ENCODE measurements around the gene KANSL3. TPM values are rescaled to one million over a fixed set of nuclear protein-coding genes. Genes with fewer than 3 reads are reported as not detected.

KANSL3 gene
- total and polyA plus RNA-seq, 2 donors (not counting 3 experiments of a cell fraction or from before 2014, with no cell fraction given) = 27.7 to 36.9 TPM

DNA sequence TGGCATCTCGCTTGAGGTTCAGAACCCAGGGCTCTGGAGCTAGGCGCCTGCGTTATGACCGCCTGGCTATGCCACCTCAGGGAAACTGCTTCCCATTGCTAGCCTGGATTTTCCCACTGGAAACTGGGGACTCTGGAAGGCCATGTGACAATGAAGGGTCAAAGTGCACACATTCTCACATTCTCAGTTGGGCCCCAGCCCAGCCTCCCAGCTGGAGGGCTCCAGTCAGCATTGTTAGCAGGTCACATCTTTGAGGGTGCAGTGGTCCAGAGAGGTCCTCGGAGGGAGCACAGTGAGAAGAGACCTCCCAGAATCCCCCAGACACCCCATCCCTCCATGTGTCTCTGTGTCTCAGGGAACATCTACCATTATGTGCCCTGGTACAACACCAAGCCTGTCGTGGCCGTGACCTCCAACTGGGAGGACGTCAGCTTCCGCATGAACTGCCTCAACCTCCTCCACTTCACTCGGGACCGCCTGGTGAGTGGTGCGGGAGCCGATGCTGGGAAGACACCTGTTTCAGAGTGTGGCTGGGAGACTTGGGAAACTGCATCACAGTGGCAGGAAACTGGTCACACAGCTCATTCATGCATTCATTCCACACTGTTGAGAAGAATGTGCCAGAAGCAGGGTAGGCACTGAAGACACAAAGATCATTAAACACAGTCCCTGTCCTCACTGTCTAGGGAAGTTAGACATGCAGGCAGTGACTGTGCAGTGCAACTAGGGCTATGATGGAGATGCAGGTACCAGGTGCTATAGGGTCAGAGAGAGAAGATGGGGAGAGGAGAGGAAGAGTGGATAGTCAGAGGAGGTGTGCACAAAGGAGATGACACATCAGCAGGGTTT lies 46.1 kb upstream of the KANSL3 start:
- BruUV-seq (replicated peaks) = no TSS peak
- no peak overlapping the region for H3K27ac ChIP-seq (ENCODE audit: insufficient read depth, low read depth, low read length)
- CTCF ChIA-PET = no interaction called here
- no peak overlapping the region for H2AFZ ChIP-seq (ENCODE audit: low read depth, low read length)
- no peaks in the 10 kb centered on the region for H4K20me1 ChIP-seq (replicated peaks; ENCODE audit: control insufficient read depth, extremely low read depth, insufficient read depth, low read length)
- POLR2A ChIA-PET = no interaction called here
- TF ChIP-seq POLR2A (IDR thresholded peaks at IDR 0.05; ENCODE audit: low read depth, low read length) (no peak), JUN (IDR thresholded peaks at IDR 0.05; ENCODE audit: borderline replicate concordance, insufficient read depth, insufficient read length, low read depth) (no peak), POLR2AphosphoS5 (IDR thresholded peaks at IDR 0.05; ENCODE audit: insufficient read depth, low read depth, low read length) (no peak), EZH2 (IDR thresholded peaks at IDR 0.05; ENCODE audit: borderline replicate concordance, low read depth, low read length, severe bottlenecking) (no peak), FOS (IDR thresholded peaks at IDR 0.05; ENCODE audit: borderline replicate concordance, insufficient read depth, low read length) (no peak), MYC (IDR thresholded peaks at IDR 0.05; ENCODE audit: low read depth, low read length) (no peak)
- TF ChIP-seq, protein P1, sequence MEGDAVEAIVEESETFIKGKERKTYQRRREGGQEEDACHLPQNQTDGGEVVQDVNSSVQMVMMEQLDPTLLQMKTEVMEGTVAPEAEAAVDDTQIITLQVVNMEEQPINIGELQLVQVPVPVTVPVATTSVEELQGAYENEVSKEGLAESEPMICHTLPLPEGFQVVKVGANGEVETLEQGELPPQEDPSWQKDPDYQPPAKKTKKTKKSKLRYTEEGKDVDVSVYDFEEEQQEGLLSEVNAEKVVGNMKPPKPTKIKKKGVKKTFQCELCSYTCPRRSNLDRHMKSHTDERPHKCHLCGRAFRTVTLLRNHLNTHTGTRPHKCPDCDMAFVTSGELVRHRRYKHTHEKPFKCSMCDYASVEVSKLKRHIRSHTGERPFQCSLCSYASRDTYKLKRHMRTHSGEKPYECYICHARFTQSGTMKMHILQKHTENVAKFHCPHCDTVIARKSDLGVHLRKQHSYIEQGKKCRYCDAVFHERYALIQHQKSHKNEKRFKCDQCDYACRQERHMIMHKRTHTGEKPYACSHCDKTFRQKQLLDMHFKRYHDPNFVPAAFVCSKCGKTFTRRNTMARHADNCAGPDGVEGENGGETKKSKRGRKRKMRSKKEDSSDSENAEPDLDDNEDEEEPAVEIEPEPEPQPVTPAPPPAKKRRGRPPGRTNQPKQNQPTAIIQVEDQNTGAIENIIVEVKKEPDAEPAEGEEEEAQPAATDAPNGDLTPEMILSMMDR (IDR thresholded peaks at IDR 0.05; ENCODE audit: extremely low read depth in 1 of 2, insufficient read depth in 1 of 2, low read depth in 1 of 2, low read length in 2 of 2) = no peak
- TF ChIP-seq, protein P2, sequence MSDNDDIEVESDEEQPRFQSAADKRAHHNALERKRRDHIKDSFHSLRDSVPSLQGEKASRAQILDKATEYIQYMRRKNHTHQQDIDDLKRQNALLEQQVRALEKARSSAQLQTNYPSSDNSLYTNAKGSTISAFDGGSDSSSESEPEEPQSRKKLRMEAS (IDR thresholded peaks at IDR 0.05; ENCODE audit: insufficient read depth, insufficient read length) = no peak
- H3K4me1 ChIP-seq (ENCODE audit: control insufficient read depth, extremely low read depth, insufficient read depth, low read length) = no peaks in the 10 kb centered on the region
- H3K9me3 ChIP-seq (replicated peaks; ENCODE audit: control insufficient read depth, insufficient read depth, low read length) = no peaks in the 10 kb centered on the region
- FAIRE-seq (no peak), DNase-seq (ENCODE audit: low read depth, low spot score) (no peak)
- no peak overlapping the region for H3K4me2 ChIP-seq (ENCODE audit: insufficient read depth, low read length)
- no peak overlapping the region for H3K4me3 ChIP-seq (replicated peaks in 1 of 3; ENCODE audit: insufficient read depth in 1 of 3, low read depth in 1 of 3, low read length in 3 of 3)
- no peaks in the 10 kb centered on the region for H3K9me1 ChIP-seq (replicated peaks; ENCODE audit: control insufficient read depth, extremely low read depth, insufficient read depth, low read length)
- intact Hi-C loops (cut with micrococcal nuclease) = no loop called here
- dilution Hi-C loops (cut with MboI; ENCODE audit: extremely low pct_ligation_motif_present, low sequenced_read_pairs) = no loop called here
- H3K36me3 ChIP-seq (ENCODE audit: control insufficient read depth in 2 of 2, extremely low read depth in 1 of 2, insufficient read depth in 2 of 2, low read length in 2 of 2) = no peaks in the 10 kb centered on the region
- H3K79me2 ChIP-seq (ENCODE audit: control insufficient read depth, insufficient read depth, low read length) = no peaks in the 10 kb centered on the region
- no peak overlapping the region for H3K9ac ChIP-seq (replicated peaks; ENCODE audit: extremely low read depth, insufficient read depth, low read length)
- peaks cover 12 to 19% of the 10 kb centered on the region in 2 experiments for H3K27me3 ChIP-seq (ENCODE audit: control insufficient read depth in 2 of 2, insufficient read depth in 2 of 2, low read length in 2 of 2)

All from endothelial cell of umbilical vein (primary cell).